ACC112 (cell line): ENCODE results near the gene CRTC1.

ENCODE experiments used
- H2AFZ ChIP-seq: fragments of 200-600 bp; sonication (generic); one replicate; pipeline ENCODE4 v1.6.0; 2017; ENCODE audit warnings: antibody characterized with exemption, low read length; ENCODE audit not compliant: unreplicated experiment
- H3K27ac ChIP-seq: fragments of 200-600 bp; sonication (generic); 2 replicates; pipeline ENCODE4 v1.5.1; 2014; ENCODE audit warnings: low read depth, mild to moderate bottlenecking, antibody characterized with exemption, low read length, moderate library complexity
- H3K27me3 ChIP-seq: fragments of 200-600 bp; sonication (generic); 2 replicates; pipeline ENCODE4 v1.6.1; 2014; ENCODE audit warnings: mild to moderate bottlenecking, antibody characterized with exemption, low read length, moderate library complexity, mixed read lengths; ENCODE audit not compliant: insufficient read depth
- H3K36me3 ChIP-seq: fragments of 200-600 bp; sonication (generic); 2 replicates; pipeline ENCODE4 v1.6.1; 2016; ENCODE audit warnings: mild to moderate bottlenecking, antibody characterized with exemption, low read length, moderate library complexity, mixed read lengths; ENCODE audit not compliant: insufficient read depth
- H3K4me1 ChIP-seq: fragments of 200-600 bp; sonication (generic); one replicate; pipeline ENCODE4 v1.6.1; 2016; ENCODE audit warnings: low read length, mixed read lengths; ENCODE audit not compliant: insufficient read depth, unreplicated experiment, control insufficient read depth
- H3K4me3 ChIP-seq: fragments of 200-600 bp; sonication (generic); 2 replicates; pipeline ENCODE4 v1.5.1; 2014; ENCODE audit warnings: mild to moderate bottlenecking, low read depth, low read length
- H3K79me2 ChIP-seq: fragments of 200-600 bp; sonication (generic); one replicate; pipeline ENCODE4 v1.6.0; 2016; ENCODE audit warnings: low read length; ENCODE audit not compliant: control insufficient read depth, unreplicated experiment, insufficient read depth

CRTC1 gene

DNA sequence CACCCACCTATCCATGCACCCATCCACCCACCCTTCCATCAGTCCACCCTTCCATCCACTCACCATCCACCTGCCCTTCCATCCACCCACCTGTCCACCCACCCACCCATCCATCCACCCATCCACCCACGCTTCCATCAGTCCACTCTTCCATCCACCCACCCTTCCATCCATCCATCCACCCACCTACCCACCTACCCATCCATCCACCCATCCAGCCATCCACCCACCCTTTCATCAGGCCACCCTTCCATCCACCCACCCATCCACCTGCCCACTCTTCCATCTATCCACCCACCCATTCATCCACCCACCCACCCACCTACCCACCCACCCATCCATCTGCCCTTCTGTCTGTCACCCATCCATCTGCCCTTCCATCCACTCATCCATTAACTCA, 29.6 kb upstream of the CRTC1 start:
- no peak overlapping the region for H3K4me3 ChIP-seq
- H3K27ac ChIP-seq = no peak overlapping the region
- no peak overlapping the region for H2AFZ ChIP-seq
- H3K79me2 ChIP-seq = no peaks in the 10 kb centered on the region
- H3K4me1 ChIP-seq = peaks cover 40% of the 10 kb centered on the region
- H3K36me3 ChIP-seq = no peaks in the 10 kb centered on the region
- H3K27me3 ChIP-seq = no peaks in the 10 kb centered on the region

- Histone ChIP-seq H3K4me1 (peaks cover 40% of the 10 kb centered on the region), H3K27me3 (no peaks in the 10 kb centered on the region), H2AFZ (no peak overlapping the region), H3K36me3 (no peaks in the 10 kb centered on the region), H3K4me3 (no peak overlapping the region), H3K27ac (no peak overlapping the region), H3K79me2 (no peaks in the 10 kb centered on the region)
These were observed 29.0 kb upstream of the CRTC1 start for GRCh38 chr19:18654469-18654868.

DNA sequence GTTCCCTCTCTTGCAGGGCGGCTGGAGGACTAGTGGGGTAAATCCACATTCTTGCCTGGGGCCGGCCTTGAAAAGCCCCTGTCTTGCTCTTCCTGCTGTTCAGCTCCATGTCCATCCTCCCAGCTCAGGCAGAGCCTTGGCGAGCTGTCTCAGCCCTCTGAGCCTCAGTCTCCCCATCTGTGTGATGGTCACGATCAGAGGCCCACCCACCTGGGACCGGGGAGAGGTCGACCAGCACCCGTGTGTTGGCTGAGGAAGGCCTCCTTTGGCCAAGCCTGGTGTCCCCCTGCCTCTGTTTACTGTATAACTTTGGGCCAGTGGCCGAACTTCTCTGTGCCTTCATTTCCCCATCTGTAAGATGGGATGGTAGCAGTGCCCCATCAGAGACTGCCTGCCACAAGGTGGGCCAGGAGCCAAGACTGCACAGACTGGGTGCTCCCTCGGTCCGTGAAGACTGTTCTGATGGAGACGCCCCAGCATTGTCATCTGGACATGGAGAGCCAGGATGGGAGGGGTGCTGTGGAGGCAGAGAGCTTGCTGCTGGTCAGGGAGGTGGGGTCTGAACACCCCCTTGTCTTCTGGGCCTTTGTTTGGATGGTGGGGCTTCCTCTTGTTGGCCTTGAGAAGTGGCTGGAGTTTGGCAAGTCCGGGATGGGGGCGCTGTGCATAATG, 28.2 kb upstream of the CRTC1 start:
- Histone ChIP-seq H3K36me3 (no peaks in the 10 kb centered on the region), H3K27me3 (no peaks in the 10 kb centered on the region), H3K4me1 (peaks cover 39% of the 10 kb centered on the region), H3K79me2 (no peaks in the 10 kb centered on the region), H3K27ac (no peak overlapping the region), H3K4me3 (no peak overlapping the region), H2AFZ (no peak overlapping the region)

GRCh38 chr19:18656337-18657086, 27.0 kb upstream of the CRTC1 start:
- peak overlapping the region; percentile 49; the same call in 1 of the 2 replicates for H3K27ac ChIP-seq
- H2AFZ ChIP-seq = no peak overlapping the region
- H3K79me2 ChIP-seq = no peaks in the 10 kb centered on the region
- H3K36me3 ChIP-seq = no peaks in the 10 kb centered on the region
- H3K4me1 ChIP-seq = peaks cover 40% of the 10 kb centered on the region
- H3K4me3 ChIP-seq = no peak overlapping the region
- H3K27me3 ChIP-seq = no peaks in the 10 kb centered on the region

DNA sequence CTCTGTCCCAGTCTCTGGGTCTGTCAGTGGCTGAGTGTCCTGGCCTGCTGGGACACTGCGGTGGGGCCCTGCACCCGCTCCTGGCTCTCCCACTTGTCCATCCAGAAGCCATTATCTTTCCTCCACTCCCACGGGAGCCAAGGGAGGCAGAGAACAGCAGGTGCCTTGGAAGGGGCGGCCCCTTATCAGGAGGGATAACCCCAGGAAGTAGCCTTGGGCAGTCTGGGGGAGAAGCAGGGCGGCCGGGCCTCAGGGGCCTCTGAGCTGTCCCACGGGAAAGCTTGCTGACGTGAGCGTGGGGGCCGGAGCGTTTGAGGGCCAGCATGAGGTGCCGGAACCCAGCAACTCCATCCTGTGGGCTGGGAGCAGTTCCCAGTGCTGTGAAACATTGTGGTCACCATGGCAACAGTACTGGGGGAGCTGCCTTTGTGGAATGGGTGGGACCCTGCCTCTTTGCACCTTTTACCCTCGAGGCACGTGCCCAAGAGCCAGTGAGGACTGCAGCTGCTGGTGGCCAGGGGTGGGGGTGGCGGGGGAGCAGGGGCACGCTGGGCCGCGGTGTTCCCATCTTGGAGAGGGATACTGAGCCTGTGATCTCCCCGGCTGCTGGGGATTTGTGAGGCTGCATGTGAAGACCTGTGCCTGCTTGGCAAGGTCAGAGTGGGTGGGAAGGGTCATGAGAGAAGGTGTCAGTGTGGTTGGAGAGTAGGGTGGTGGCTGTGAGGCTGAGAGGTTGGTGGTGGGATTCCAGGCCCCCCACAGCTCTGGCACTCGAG, 25.7 kb upstream of the CRTC1 start:
- no peaks in the 10 kb centered on the region for H3K36me3 ChIP-seq
- no peaks in the 10 kb centered on the region for H3K27me3 ChIP-seq
- H3K79me2 ChIP-seq = no peaks in the 10 kb centered on the region
- peak overlapping the region; percentile 86 for H3K27ac ChIP-seq
- H3K4me1 ChIP-seq = peaks cover 41% of the 10 kb centered on the region
- no peak overlapping the region for H3K4me3 ChIP-seq
- H2AFZ ChIP-seq = no peak overlapping the region

DNA sequence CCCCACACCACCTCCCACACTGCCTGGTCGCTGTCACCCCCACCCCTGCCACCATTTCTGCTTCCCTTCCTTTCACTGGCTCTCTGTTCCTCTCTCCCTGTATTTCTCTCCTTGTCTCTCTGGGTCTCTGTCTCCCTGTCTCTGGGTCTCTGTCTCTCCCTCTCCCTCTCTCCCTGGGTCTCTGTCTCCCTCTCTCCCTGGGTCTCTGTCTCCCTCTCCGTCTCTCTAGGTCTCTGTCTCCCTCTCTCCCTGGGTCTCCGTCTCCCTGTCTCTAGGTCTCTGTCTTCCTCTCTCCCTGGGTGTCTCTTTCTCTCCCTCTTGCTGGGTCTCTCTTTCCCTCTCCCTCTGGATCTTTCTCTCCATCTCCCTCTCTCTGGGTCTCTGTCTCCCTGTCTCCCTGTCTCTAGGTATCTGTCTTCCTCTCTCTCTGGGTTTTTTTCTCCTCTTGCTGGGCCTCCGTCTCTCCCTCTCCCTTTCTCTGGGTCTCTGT, 25.1 kb upstream of the CRTC1 start:
- H3K27me3 ChIP-seq = no peaks in the 10 kb centered on the region
- no peak overlapping the region for H2AFZ ChIP-seq
- no peaks in the 10 kb centered on the region for H3K79me2 ChIP-seq
- peak overlapping the region; percentile 86 for H3K27ac ChIP-seq
- no peak overlapping the region for H3K4me3 ChIP-seq
- no peaks in the 10 kb centered on the region for H3K36me3 ChIP-seq
- H3K4me1 ChIP-seq = peaks cover 41% of the 10 kb centered on the region

- H3K4me1 ChIP-seq = peaks cover 41% of the 10 kb centered on the region
- H3K4me3 ChIP-seq = peak overlapping the region; percentile 31; the same call in 1 of the 2 replicates
- peak overlapping the region; percentile 86 for H3K27ac ChIP-seq
These were observed 24.0 kb upstream of the CRTC1 start for GRCh38 chr19:18659281-18660050.

DNA sequence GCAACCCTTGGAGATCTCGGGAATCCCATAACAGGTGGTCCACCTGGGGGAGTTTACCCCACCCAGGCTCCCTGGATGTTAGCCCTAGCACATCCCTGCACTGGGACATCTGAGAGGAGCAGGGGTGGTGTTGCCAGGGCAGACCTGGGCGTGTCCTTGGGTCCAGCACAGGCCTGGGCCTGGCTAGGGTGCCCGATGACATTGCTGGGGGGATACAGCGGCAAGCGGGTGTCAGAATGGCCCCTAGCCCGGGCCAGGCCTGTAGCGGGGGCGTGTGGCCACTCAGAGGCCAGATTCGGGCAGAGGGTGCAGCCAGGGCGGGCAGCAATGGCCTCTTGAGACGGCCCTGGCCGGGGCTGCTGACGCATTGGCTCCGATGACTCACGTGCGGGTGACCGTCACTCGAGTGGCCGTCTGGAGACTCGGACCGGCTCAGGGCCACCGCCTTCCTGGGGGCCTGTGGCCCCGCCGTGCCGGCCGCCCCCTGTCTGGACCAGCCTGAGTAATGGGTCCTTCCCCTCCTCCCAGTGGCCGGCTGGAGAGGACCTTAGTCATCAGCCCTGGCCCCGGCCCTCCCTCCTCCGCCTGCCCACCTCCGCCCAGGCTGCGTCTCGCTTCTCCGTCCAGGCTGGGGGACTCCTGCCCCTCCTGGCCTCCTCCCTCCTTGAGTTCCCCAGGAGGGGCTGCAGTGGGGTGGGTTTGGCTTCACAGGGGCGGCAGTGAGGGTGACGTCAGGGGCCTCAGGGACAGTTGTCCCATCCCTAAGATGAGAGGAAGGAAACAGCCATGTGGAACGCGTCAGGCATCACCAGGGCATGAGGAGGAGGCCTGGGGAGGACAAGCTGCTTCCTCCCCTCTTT, 23.2 kb upstream of the CRTC1 start:
- H3K79me2 ChIP-seq = no peaks in the 10 kb centered on the region
- peak overlapping the region; percentile 59 for H2AFZ ChIP-seq
- H3K27me3 ChIP-seq = no peaks in the 10 kb centered on the region
- H3K4me1 ChIP-seq = peaks cover 41% of the 10 kb centered on the region
- no peaks in the 10 kb centered on the region for H3K36me3 ChIP-seq
- peak overlapping the region; percentile 86 for H3K27ac ChIP-seq
- peak overlapping the region; percentile 31 for H3K4me3 ChIP-seq

More at GRCh38 chr19:18659281-18660050, 24.0 kb upstream of the CRTC1 start:
- Histone ChIP-seq H3K36me3 (no peaks in the 10 kb centered on the region), H3K79me2 (no peaks in the 10 kb centered on the region), H2AFZ (no peak overlapping the region), H3K27me3 (no peaks in the 10 kb centered on the region)

DNA sequence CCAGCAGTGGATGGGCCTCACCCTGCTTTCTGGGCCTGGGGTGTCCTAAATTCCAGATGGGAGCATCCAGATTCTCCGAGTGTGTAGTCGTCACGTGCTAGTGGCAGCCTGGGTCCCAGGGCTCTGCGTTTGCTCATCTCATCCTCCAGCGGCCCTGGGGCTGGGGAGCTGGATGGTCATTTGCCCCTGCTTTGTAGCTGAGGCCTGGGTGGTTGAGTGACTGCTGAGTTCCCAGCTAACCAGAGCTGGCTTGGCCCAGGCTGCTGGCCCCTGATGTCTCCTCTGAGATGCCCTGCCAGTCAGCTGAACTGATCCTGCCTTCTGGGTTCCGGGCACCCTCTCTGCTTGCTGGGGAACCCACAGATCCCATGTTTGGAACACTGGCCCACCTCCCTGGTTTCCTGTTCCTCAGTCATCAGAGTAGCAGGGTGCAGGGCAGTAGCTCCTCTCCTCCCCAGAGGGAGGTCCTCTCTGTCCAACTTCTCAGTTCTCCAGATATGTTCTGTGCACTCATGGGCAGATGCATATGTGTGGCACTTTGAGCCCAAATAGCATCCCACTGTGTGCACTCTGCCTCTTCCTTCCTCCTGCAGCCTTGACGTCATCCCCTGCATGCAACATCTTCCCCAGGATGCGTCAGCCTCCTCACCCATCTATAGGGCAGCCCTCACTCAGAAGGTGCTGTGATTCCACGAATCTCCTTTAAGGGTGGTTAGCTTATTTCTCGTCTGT, 22.4 kb upstream of the CRTC1 start:
- no peaks in the 10 kb centered on the region for H3K36me3 ChIP-seq

More for the DNA sequence above, 22.4 kb upstream of the CRTC1 start:
- no peaks in the 10 kb centered on the region for H3K27me3 ChIP-seq
- H3K4me3 ChIP-seq = peak overlapping the region; percentile 31
- H2AFZ ChIP-seq = peak overlapping the region; percentile 59
- peak overlapping the region; percentile 86 for H3K27ac ChIP-seq
- no peaks in the 10 kb centered on the region for H3K79me2 ChIP-seq
- H3K4me1 ChIP-seq = peaks cover 41% of the 10 kb centered on the region
